HepG2 (cell line): ENCODE data around the gene SGCB. TPM values are rescaled to one million over a fixed set of nuclear protein-coding genes. Genes with fewer than 3 reads are reported as not detected.

Source experiments
- EEA1 ChIP-seq: sonication (generic); formaldehyde crosslinking; IDR thresholded peaks from 2 replicates; pipeline ENCODE4 v1.5.1; 2020; ENCODE audit warnings: mild to moderate bottlenecking, missing genetic modification reagents, borderline replicate concordance
- EZH2 ChIP-seq: conservative IDR thresholded peaks from 2 replicates; pipeline ENCODE4 v1.6.1; 2012; ENCODE audit warnings: mild to moderate bottlenecking, low read depth, low read length, moderate library complexity
- FOXJ3 ChIP-seq: sonication (generic); formaldehyde crosslinking; IDR thresholded peaks from 2 replicates; pipeline ENCODE4 v1.4.0; 2020; ENCODE audit warnings: missing genetic modification reagents, mild to moderate bottlenecking, borderline replicate concordance
- FOXM1 ChIP-seq: sonication (generic); formaldehyde crosslinking; IDR thresholded peaks from 2 replicates; pipeline ENCODE4 v1.5.0; 2020; ENCODE audit warnings: missing genetic modification reagents
- HOXA7 ChIP-seq: sonication (generic); formaldehyde crosslinking; IDR thresholded peaks from 2 replicates; pipeline ENCODE4 v1.8.1; 2022; ENCODE audit warnings: mild to moderate bottlenecking, missing genetic modification reagents, moderate library complexity
- ZNF562 ChIP-seq: sonication (generic); formaldehyde crosslinking; IDR thresholded peaks from 2 replicates; pipeline ENCODE4 v1.8.0; 2022; ENCODE audit warnings: missing genetic modification reagents, borderline replicate concordance
- ZNF781 ChIP-seq: sonication (generic); formaldehyde crosslinking; IDR thresholded peaks from 2 replicates; pipeline ENCODE4 v1.5.1; 2020; ENCODE audit warnings: borderline replicate concordance, mild to moderate bottlenecking, missing genetic modification reagents; ENCODE audit errors: not compliant biosample characterization
- ZNF850 ChIP-seq: sonication (generic); formaldehyde crosslinking; conservative IDR thresholded peaks from 2 replicates; pipeline ENCODE4 v1.9.0; 2021; ENCODE audit warnings: mild to moderate bottlenecking, missing genetic modification reagents
- polyA plus RNA-seq, 8 experiments: library from polyadenylated mRNA; depleted of rRNA in 3 of 8; stranded (reverse) in 7 of 8; unstranded in 1 of 8; fragments of >200 nt; fragmentation: Illumina TruSeq in 4 of 8; extraction: Trizol in 4 of 8; gene quantifications; 2 replicates each; pipeline versions ENCODE4 v1.2.1 to v1.2.3, GENCODE V29; 2011 to 2016; ENCODE audit warnings: low read depth in 4 of 8, missing spikeins in 1 of 8, mixed read lengths in 1 of 8; ENCODE audit not compliant: insufficient read depth in 1 of 8
- total RNA-seq, 5 experiments: library from RNA; depleted of rRNA; stranded (reverse); fragments of >200 nt; fragmentation: Illumina TruSeq; extraction: Trizol; gene quantifications; 2 replicates each; pipeline ENCODE4 v1.2.3, GENCODE V29; 2016; ENCODE audit warnings: low read depth in 1 of 5
- TF ChIP-seq, protein P1 (sequence below), 2 experiments: sonication (generic) in 1 of 2; formaldehyde crosslinking in 1 of 2; IDR thresholded peaks; 2 replicates each; pipeline versions ENCODE4 v1.6.1 to v1.9.0; 2014 to 2022; ENCODE audit warnings: antibody characterized with exemption in 1 of 2, borderline replicate concordance in 1 of 2, inconsistent platforms in 1 of 2, low read depth in 1 of 2, missing genetic modification reagents in 1 of 2
- TF ChIP-seq, protein P2 (sequence below): sonication (generic); formaldehyde crosslinking; IDR thresholded peaks from 2 replicates; pipeline ENCODE4 v1.4.0; 2020; ENCODE audit warnings: missing genetic modification reagents, mild to moderate bottlenecking, borderline replicate concordance
- TF ChIP-seq, protein P3 (sequence below), 2 experiments: IDR thresholded peaks; 2 replicates each; pipeline ENCODE4 v1.6.1; 2011 to 2012; ENCODE audit warnings: low read length in 2 of 2, borderline replicate concordance in 1 of 2, low read depth in 1 of 2, mild to moderate bottlenecking in 1 of 2, moderate library complexity in 1 of 2

Gene SGCB
- total and polyA plus RNA-seq, 2 of the 13 experiments (the other 11 are each of a cell fraction or from before 2014, with no cell fraction given) = 2.2 to 4.8 TPM

DNA sequence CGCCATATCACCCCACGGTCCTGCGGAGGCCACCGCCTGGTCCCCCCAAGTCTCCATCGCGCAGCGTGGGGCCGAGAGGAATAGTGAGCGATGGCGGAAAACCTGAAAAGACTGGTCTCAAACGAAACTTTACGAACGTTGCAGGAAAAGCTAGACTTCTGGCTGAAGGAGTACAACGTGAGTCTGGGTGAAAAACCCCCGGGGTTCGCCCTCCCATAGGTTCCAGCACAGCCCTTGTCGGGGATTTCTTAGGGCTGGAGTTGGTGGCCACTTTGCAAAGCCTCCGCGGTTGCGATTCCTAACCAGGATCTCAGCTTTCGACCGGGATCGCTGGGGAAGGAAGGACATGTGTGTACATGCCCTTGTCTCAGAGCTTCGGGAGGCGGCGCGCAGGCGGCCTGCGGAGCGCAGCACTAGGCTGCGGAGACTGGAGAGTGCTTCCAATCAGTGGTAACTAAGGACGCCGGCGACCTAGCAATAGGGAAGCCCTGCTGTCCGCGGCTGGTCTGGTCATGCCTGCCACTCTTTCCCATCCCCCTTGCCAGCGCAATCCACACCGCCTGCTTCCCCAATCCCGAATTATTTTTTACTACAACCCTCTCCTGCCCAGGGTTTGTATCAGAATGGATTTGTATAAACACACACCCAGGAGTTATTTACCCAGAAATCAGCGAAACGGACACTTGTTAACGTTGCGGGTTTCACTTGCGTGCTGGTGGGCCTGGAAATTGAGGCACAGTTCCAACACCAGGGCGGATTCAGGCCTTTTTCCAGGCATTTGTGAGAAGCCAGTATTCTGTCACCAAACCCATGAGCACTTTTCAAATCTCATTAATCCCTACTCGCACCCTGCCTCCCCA is 13.7 kb upstream of the SGCB start (continued):
- TF ChIP-seq, protein P1, sequence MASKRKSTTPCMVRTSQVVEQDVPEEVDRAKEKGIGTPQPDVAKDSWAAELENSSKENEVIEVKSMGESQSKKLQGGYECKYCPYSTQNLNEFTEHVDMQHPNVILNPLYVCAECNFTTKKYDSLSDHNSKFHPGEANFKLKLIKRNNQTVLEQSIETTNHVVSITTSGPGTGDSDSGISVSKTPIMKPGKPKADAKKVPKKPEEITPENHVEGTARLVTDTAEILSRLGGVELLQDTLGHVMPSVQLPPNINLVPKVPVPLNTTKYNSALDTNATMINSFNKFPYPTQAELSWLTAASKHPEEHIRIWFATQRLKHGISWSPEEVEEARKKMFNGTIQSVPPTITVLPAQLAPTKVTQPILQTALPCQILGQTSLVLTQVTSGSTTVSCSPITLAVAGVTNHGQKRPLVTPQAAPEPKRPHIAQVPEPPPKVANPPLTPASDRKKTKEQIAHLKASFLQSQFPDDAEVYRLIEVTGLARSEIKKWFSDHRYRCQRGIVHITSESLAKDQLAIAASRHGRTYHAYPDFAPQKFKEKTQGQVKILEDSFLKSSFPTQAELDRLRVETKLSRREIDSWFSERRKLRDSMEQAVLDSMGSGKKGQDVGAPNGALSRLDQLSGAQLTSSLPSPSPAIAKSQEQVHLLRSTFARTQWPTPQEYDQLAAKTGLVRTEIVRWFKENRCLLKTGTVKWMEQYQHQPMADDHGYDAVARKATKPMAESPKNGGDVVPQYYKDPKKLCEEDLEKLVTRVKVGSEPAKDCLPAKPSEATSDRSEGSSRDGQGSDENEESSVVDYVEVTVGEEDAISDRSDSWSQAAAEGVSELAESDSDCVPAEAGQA (IDR thresholded peaks at IDR 0.05; ENCODE audit: low read depth) = no peak
- TF ChIP-seq, protein P1 (CRISPR knock-in tag; IDR thresholded peaks at IDR 0.05; ENCODE audit: borderline replicate concordance) = no peak
- no peak for TF ChIP-seq ZNF781 (CRISPR knock-in tag)
- TF ChIP-seq ZNF562 (CRISPR knock-in tag) = no peak
- TF ChIP-seq FOXJ3 (CRISPR knock-in tag) = no peak
- no peak for TF ChIP-seq ZNF850 (CRISPR knock-in tag)
- TF ChIP-seq, protein P2, sequence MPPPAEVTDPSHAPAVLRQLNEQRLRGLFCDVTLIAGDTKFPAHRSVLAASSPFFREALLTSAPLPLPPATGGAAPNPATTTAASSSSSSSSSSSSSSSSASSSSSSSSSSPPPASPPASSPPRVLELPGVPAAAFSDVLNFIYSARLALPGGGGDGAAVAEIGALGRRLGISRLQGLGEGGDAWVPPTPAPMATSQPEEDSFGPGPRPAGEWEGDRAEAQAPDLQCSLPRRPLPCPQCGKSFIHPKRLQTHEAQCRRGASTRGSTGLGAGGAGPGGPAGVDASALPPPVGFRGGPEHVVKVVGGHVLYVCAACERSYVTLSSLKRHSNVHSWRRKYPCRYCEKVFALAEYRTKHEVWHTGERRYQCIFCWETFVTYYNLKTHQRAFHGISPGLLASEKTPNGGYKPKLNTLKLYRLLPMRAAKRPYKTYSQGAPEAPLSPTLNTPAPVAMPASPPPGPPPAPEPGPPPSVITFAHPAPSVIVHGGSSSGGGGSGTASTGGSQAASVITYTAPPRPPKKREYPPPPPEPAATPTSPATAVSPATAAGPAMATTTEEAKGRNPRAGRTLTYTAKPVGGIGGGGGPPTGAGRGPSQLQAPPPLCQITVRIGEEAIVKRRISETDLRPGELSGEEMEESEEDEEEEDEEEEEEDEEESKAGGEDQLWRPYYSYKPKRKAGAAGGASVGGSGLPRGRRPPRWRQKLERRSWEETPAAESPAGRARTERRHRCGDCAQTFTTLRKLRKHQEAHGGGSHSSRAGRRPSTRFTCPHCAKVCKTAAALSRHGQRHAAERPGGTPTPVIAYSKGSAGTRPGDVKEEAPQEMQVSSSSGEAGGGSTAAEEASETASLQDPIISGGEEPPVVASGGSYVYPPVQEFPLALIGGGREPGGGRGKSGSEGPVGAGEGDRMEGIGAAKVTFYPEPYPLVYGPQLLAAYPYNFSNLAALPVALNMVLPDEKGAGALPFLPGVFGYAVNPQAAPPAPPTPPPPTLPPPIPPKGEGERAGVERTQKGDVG = peak; percentile 66; the same call in 1 of the 2 replicates
- TF ChIP-seq FOXM1 (CRISPR knock-in tag) = no peak
- TF ChIP-seq, protein P3, sequence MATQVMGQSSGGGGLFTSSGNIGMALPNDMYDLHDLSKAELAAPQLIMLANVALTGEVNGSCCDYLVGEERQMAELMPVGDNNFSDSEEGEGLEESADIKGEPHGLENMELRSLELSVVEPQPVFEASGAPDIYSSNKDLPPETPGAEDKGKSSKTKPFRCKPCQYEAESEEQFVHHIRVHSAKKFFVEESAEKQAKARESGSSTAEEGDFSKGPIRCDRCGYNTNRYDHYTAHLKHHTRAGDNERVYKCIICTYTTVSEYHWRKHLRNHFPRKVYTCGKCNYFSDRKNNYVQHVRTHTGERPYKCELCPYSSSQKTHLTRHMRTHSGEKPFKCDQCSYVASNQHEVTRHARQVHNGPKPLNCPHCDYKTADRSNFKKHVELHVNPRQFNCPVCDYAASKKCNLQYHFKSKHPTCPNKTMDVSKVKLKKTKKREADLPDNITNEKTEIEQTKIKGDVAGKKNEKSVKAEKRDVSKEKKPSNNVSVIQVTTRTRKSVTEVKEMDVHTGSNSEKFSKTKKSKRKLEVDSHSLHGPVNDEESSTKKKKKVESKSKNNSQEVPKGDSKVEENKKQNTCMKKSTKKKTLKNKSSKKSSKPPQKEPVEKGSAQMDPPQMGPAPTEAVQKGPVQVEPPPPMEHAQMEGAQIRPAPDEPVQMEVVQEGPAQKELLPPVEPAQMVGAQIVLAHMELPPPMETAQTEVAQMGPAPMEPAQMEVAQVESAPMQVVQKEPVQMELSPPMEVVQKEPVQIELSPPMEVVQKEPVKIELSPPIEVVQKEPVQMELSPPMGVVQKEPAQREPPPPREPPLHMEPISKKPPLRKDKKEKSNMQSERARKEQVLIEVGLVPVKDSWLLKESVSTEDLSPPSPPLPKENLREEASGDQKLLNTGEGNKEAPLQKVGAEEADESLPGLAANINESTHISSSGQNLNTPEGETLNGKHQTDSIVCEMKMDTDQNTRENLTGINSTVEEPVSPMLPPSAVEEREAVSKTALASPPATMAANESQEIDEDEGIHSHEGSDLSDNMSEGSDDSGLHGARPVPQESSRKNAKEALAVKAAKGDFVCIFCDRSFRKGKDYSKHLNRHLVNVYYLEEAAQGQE (IDR thresholded peaks at IDR 0.05; ENCODE audit: borderline replicate concordance in 1 of 2, low read depth in 1 of 2, low read length in 2 of 2) = no peak; a peak in 1 of 4 replicates
- TF ChIP-seq EEA1 (CRISPR knock-in tag) = no peak; the same call in 1 of the 2 replicates
- no peak for TF ChIP-seq HOXA7 (CRISPR knock-in tag)
- no peak for TF ChIP-seq EZH2
